Stimulated activated CD4-positive, alpha-beta T cell treated with anti-CD3 and anti-CD28 coated beads, Interleukin-12 subunit alpha, Interleukin-12 subunit beta, amount 100 ng/mL, for 24 hours (primary cell): ENCODE measurements around the gene VDR.
"Not testable (repeated sequence)": the region's sequence is repeated elsewhere in the genome, so short reads cannot be mapped to it uniquely, and the experiment has no call there.

ENCODE experiments used
- DNase-seq, 2 experiments: peaks; one replicate each; pipeline ENCODE4 v3.0.0-alpha.2; 2020; ENCODE audit warnings: low read depth in 2 of 2

VDR gene

DNA sequence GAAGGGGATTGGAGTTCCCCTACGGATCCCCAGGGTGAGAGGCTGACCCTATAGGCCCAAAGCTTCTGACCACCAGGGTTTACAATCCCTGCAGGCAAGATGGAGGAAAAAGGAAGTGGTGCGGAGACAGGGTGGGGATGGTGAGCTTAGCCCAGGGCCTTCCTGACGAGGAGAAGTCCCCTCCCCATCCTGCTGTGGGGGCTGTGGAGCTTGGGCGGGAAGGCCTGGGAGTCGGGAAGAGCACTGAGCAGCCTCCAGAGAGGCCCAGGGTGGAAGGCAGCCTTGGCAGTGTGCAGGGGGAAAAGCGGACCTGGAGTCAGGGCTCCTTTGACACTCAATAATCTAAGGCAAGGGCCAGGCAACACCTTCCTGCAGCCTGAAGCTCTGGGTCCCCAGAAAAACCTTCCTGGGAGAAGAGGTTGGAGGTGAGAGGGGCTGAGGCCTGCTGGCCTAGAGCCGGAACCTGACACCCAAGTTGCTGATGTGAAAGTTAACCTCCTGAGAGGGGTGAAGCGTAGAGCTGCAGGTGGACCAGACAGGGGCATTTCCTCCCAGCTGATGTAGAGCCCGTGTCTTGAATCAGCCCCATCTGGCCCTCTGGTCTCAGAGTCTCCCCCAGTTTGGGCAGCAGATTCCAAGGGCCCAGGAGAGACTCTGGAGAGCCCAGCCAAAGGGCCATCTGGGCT is 91.1 kb downstream of the VDR start:
- DNase-seq, result no peak

DNA sequence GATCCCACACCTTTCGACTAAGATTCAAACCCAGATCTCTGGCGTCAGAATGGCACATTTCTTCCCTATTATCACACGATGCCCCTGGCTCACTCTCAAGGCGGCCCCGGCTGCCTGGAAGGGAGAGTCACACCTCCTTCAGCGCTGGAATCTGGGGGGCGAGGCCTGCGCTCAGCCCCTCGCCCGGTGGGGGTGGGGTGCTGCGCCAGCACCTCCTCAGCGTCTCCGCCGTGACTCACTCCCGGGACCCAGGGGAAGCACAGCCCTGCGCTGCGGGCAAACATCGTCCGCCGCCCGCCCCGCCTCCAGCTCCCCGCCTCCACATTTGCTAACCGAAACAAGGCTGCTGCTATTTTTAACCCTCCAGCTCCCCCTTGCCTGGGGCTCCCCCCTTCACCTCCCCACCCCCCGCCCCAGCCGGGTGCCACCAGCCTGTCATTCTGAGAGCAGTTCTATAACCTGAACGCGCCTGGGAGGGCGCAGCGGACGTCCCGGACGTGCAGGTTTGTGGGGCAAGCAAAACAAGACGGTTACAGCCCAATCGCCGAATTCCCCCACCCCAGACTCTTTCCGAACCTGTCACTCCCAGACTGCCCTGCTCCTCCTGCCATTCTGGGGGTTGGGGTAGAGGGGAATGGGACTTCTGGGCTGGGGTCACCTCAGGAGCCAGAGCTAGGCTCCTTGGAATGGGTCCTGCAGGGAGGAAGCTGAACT is 91.8 kb downstream of the VDR start:
- peak; percentile 85 to 92 for DNase-seq

DNA sequence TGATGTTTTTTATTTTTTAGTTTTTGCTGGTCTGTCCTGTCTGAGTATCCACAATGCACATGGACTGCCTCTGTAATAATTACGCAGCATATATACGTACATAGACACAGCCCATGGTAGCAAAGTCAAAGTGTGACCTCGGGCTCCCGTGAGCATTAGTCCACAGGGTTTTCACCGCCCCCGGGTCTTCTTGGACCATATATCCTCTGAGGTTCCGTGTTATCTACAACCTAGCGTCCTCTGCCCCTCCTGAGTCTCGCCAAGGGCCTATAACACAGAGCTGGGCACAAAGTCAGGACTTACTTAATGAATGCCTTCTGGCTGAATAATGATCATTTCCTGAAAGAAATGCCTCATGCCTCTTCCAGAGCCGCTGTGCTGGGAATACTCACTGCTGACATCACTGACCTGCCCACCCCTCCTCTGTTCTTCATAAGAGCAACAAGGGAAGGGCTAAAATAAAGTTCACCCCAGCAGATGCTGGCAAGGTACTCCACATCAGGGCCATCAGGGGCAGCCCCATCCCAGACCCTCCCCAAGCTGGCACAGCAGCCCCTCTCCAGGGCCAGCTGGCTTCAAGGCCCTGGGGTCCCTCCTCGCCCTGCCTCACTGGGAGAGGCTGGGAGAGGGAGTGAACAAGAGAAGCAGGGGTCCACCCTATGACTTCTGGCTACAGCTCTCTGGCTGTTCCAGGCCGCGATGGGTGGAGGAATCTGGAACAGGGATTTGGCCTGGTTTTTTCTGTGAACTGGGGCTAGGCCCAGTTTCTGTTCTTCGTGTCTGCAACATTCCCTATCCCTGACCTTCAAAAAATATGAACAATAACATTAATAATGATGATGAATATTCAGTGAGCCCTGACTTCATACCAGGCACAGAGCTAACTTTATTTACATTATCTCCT is 93.0 kb downstream of the VDR start:
- no peak for DNase-seq

DNA sequence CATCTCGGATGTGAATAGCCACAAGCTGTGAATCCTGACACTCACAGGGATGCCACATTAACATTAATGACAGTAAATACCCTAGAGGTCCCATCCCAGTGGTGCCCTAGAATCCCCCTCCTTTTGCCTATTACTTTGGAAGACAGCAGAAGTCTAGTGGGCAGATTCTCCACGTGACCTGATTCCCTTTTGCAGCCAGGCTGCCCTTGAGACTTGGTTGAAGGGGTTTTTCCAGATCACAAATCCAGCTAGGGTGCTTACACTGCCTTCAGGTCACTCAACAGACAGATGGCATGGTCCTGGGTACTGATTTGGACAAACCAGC is 93.8 kb downstream of the VDR start:
- DNase-seq, result no peak

DNA sequence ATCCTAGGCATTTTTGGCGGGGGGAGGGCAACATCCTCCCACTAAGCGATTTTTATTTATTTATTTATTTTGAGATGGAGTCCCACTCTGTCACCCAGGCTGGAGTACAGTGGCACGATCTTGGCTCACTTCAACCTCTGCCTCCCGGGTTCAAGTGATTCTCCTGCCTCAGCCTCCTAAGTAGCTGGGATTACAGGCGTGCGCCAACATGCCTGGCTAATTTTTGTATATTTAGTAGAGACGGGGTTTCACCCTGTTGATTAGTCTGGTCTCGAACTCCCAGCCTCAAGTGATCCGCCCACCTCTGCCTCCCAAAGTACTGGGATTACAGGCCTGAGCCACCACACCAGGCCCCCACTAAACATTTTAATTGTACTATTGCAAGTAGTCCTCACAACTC is 95.3 kb downstream of the VDR start:
- DNase-seq, result not testable (repeated sequence)

GRCh38 chr12:47808574-47809365 is 96.0 kb downstream of the VDR start:
- no peak for DNase-seq

GRCh38 chr12:47808050-47808449 is 96.7 kb downstream of the VDR start:
- peak; percentile 57 to 83 for DNase-seq

- DNase-seq, result no peak
These were observed 97.5 kb downstream of the VDR start for GRCh38 chr12:47807338-47807737.

DNA sequence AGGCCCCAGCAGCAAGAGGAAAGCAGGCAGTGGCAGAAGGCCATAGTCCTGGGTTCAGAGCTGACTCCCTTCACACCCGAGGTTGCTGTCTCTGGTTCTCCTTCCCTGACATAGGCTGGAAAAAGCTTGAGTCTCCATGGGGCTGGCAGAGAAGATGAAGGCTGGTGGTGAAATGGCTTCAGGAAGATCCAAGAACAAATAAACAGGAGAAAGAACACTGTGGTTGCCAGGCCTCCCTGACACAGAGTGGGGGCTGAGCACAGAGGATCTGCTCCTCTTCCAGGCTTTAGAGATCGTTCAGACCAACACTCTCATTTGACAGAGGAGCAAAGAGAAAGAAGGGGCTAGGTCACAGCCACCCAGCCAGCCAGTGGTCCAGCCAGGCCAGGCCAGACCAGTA is 99.4 kb downstream of the VDR start:
- DNase-seq, result no peak

DNA sequence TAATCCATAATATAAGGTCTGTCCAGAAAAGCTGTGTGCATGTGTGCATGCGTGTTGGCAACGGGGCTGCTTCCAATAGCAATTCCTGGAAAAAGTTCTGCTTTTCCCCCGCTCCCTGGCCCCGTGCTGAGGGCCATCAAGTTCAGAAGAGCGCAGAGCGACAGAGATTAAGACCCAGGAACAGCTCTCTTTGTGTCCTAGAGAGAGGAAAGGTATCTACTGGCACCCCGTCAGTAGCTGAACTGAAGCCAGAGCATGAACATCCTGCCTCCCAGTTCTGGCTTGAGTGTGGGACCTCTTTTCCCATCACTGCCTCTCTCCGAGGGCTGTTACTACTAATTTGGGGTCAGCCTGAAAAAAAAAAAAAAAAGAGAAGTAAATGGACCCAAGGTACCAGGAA is 100.6 kb downstream of the VDR start:
- DNase-seq, result no peak

DNA sequence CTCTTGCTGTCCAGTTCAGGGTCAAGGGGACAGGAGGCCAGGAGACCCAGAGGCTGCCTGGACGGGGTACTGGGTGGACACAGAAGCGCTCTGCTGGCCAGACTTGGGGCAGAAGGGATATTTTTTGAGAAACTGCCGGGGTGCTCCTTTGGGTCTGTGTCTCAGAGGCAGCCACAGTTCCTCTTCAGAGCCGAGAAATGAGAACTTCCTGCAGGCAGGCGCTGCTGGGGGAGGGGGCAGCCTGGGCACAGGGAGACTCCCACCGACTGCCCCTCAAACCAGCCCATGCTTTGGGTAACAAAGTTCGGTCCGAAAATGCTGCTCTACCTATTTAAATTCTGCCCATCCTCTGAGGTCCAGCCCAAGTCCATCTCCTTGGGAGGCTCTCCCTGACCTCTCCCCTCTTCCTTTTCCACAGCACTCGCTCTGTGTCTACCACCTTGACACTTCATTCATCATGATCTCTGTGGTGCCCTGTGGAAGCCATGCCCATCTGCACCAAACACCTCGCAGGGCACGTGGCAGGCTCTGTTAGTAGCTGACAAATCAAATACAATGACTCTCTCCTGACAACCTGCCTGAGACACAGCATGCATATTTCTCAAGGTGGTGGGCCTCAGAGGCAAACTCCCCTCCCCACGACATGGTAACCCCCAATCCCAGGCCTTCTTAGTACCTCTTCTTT is 101.5 kb downstream of the VDR start:
- no peak for DNase-seq

GRCh38 chr12:47802312-47802711 is 102.5 kb downstream of the VDR start:
- no peak for DNase-seq

GRCh38 chr12:47801904-47802246 is 102.9 kb downstream of the VDR start:
- DNase-seq, result no peak

DNA sequence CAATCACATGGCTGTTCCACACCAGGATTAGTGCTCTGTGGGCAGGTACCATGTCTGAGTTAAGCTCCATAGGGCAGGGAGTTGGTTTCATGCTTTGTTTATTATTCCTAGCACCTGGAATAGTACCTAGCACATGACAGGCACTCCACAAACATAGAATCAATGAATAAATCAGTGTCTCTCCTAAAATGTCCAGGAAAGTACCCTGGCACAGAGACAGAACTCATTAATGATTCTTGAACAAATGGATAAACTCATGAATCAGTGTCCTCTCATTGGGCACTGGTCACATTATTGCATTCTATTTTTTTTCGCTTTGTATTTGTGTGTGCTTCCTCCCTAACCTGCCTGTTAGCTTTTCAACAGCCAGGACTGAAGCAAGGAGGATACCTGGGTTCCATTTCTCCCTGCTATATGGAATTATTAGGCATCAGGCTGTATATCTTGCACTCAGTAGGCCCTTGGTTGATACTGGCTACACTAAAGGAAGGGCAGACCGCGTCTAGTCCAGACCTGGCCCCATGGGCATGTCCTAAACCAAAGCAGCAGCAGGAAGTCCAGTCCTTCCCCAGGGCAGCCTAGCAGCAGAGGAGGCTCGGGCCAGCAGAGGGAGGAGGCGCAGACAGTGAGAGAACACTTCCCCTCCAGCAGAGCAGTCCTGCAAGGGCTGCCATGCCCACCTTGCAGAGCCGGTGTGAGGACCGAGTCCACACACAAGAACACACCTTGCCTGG is 103.5 kb downstream of the VDR start:
- no peak for DNase-seq

GRCh38 chr12:47800582-47800981 is 104.2 kb downstream of the VDR start:
- DNase-seq, result no peak

GRCh38 chr12:47799357-47799955 is 105.3 kb downstream of the VDR start:
- DNase-seq, result no peak

GRCh38 chr12:47798382-47798948 is 106.3 kb downstream of the VDR start:
- no peak for DNase-seq

DNA sequence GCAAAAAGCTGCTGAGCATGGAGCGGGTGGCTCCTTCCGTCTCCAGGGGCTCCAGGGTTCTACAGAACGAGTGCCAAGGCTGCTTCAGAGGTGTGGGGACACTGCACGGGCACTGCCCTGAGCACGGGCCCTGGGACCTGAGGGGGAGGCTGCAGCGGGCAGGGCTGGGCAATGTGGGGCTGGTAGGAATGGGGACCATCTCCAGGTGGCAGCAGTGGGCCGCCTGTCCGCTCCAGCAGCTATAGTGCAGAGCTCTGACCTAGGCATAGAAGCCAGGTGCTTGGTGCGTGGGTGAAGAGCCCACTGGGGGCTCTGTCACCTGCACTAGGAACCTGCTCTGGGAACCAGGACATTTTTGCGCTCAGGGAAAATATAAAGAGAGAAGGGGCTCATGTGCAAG is 107.4 kb downstream of the VDR start:
- DNase-seq, result no peak

GRCh38 chr12:47795814-47796411 is 108.9 kb downstream of the VDR start:
- no peak for DNase-seq
